NCI-H1436 treated with DMSO at 0.1 percent for 48 hours (cell line): Measurements from ENCODE around the gene TMPRSS5.
"Not testable (repeated sequence)": the region's sequence is repeated elsewhere in the genome, so short reads cannot be mapped to it uniquely, and the experiment has no call there.

Experiments
- DNase-seq: peaks from one replicate; lab custom pipeline; 2025; lab: John Stamatoyannopoulos, UW

Gene TMPRSS5

DNA sequence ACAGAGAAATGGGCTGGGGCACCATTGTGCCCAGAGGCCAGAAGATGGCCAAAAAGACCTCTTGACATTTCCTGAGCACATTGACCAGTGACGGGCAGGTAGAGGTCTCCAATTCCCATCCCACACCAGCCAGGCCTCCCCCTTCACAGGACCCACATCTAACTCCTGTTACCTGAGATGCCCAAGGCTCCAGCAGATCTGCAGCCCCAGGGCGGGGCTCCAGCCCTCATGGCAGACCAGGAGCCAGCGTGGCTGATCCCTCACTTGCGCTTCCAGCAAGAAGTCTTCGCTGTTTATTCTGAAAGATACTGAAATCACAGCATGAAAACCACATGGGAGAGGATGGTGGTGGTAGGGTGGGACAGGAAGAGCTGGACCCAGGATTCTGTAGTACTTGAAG is 9.0 kb downstream of the TMPRSS5 start:
- no peak for DNase-seq

DNA sequence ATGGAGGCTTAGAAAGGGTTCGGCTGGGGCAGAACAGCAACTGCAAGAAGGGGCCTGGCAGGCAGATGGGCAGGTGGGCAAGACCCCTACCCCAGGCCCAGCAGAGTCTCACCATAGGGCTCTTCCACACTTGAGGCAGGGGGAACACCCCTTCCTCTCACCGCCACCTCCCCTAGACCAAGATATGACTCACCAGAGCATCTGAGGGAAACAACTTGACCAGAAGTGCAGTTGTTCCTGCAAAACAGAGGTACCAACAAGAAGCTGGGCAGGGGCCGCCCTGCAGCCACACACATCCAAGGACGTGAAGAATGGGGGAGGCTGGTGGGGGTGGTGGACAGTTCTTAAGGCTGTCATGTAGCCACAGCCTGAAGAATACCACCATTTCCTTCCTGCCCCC is 10.9 kb downstream of the TMPRSS5 start:
- no peak for DNase-seq

DNA sequence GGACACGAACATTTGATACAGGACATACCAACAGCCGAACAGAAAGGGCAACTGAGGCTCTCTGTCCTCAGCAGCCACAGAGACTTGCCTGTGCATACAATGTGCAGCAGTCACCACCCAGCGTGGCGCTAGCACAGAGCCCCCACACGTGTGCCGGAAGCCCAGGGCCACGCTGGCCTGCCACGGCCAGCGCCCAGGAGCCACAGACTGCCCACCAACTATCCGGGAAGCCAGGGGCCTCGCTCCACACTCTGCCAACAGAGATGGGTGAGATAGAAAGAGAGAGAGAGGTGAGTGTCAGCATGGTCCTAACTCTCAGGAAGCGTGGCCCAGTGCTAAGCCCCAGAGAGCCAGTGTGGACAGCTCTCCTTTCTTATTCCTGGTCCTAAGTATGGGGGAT is 11.7 kb downstream of the TMPRSS5 start:
- no peak for DNase-seq

- no peak for DNase-seq
Measured at GRCh38 chr11:113693030-113693429, 13.1 kb downstream of the TMPRSS5 start.

GRCh38 chr11:113690619-113691569 is 15.2 kb downstream of the TMPRSS5 start:
- no peak for DNase-seq

- DNase-seq: no peak
Measured at GRCh38 chr11:113689768-113690618, 16.1 kb downstream of the TMPRSS5 start.

DNA sequence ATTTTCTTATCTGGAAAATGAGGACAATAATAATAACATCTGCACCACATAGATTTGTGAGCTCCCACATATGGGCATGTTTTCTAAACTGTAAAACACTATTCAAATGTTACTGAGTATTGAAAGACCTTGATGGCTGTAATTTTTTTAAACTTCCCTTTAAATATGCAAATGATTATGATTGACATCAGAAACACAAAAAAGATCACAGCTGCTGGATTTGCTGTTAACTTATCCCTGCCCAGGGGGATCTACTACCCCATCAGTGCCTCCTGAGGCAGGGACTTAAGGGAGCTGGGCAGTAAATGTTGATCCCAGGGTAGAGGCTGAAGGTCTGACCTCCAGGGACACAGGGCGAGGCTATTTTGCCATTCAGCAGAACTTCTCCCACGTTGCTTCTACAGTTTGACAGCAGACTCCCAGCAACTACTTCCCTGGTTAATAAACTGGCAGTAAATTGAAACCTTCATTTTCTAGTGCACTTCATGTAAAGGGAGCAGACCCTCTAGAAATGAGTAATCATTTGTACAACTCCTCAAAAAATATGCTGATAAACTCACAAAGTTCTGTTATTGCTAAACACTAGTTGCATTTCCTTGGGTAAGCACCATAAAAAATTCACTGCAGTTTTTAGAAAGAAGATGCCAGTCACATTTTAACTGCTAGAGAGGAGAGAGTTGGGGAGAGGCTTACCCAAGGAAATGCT is 20.3 kb downstream of the TMPRSS5 start:
- DNase-seq: no peak

GRCh38 chr11:113684496-113684895 is 21.6 kb downstream of the TMPRSS5 start:
- no peak for DNase-seq

DNA sequence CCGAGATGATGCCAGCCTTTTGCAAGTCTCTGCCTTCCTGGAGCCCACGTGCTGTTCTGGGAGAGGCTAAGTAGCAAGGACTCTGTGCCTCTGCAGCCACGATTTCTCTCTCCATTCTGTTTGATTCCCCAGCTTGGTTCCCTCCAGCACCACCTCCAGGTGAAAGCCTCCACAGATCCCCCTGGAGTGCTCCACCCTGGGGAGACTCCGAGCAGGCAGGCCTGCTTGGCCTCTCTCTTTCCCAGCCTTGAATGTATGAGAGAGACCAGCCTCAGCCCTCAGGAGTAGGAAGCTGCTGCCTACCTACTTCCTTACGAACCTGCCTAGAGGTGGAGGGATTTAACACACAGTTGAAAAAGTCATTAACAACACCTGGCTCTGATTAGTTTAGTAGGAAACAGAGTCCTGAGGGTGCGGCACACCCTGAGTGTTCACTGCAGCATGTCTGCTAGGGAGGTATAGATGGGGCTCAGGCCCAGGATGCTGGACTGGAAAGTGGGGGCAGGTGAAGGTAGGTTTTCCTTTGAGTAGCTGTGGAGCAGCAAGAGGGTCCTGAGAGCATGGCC is 22.5 kb downstream of the TMPRSS5 start:
- DNase-seq: no peak

GRCh38 chr11:113681711-113682413 is 24.2 kb downstream of the TMPRSS5 start:
- no peak for DNase-seq

- DNase-seq: no peak
Measured at GRCh38 chr11:113681282-113681681, 24.8 kb downstream of the TMPRSS5 start.

GRCh38 chr11:113677685-113678084 is 28.4 kb downstream of the TMPRSS5 start:
- no peak for DNase-seq

- no peak for DNase-seq
Measured at GRCh38 chr11:113675565-113675964, 30.5 kb downstream of the TMPRSS5 start.

DNA sequence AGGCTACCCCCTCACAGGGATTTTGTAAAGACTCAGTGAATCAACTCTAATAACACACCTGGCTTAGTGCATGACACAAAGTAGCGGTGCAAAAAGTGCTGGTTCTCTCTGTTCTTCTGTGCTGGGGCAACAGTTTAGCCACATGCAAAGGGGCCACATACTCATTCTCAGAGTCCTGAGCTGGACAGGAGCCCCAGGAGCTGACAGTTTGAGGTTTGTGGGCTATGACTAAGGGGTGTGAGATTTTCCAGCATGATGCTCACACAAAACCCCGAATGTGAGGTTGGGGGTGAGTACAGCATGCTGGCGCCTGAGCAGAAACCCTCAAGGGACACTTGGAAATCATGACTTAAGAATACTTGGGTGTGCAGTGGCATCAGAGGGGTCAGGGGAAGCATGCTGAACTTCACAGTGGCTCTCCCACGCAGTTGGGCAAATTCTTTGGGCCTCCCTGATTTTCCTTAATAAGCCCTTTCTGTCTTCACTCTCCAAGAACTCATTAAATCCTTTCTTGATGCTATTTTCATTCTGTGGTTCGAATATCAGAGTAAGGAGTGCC is 31.0 kb downstream of the TMPRSS5 start:
- no peak for DNase-seq

DNA sequence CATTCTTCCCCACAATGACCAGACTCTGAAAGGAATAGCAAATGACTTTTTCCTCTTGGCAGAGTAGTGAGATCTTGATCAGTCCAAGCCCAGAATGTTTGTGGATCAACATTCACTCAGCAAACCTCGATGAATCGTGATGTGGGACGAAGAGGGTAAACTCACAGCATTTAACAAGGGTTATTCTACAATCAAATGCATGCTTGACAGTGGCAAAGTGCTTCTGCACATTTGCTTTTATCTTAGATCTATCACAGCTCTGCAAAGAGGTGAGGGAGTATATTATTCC is 31.8 kb downstream of the TMPRSS5 start:
- DNase-seq: no peak

DNA sequence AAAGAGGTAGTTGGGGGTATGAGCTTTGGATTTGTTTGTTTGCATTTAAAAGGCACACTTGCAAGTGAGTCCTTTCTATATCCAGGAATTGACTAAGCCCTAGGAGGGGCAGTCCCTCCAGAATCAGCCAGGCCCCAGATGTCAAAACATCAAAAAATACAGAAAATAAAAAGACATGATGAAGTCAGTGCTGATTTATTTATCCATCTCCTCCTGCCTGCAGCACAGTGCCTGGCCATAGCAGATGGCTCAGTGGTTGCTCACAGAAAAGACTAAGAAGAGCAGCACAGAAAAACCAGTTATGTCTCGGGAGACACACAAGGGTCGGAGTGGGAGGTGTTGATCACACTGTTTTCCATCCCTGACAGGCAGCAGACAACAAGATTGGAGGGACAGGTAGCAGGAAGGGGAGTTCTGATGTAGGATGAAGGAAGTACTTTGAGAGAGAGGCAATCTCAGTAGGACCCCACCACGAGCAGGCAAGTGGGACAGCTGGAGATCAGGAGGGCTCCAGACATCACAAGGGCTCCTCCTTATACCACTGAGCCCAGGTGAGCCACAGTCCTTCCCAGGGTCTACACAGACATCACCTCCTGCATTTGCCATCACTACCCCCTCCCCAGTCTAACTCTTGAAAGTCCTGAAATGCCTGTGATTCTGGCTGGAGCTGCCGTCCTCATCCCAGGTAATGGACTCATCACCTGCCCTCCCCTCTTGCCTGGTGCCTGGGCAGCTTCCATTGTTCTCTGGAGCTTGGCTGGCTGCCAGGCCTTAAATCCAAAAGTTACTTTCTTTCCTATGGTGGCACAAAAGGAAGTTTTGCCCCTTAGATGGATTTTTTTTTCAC is 32.3 kb downstream of the TMPRSS5 start:
- no peak for DNase-seq

- DNase-seq: not testable (repeated sequence)
Measured at GRCh38 chr11:113671914-113672313, 34.2 kb downstream of the TMPRSS5 start.

DNA sequence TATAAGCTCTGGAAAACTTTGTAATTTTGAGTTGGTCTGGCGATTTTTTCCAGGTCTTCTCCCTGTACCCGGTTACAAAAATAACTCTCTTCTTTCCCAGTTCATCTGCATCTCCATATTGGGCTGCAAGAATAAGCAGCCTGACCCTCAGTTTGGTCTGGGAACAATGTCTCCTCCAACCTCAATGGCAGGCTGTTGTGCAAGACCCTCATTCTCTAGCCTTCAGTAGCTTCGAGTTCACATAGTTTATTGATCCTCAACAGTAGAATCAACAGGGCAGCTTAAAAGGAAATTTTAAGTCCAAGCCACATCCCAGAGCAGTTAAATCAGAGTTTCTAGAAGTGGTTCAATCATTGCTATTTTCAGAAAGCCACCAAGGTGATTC is 35.3 kb downstream of the TMPRSS5 start:
- DNase-seq: no peak

GRCh38 chr11:113670149-113670830 is 35.8 kb downstream of the TMPRSS5 start:
- DNase-seq: no peak

DNA sequence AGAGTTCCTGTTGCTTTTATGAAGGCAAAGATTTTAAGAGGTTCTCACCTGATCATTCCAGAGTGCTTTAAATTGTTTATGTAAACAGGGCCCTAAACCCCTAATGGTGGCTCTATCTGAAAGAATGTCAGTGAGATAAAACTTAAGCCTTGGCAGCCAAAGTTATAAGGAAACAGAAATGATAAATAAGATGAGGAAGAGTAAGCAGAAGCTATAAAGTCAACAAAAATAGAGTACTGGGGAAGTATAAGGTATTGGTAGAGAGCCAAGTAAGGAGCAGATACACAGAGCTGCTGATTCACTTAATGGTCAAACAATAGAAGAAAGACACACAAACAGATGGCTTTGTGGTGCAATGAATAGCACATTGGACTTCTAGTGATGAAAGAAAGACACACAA is 37.9 kb downstream of the TMPRSS5 start:
- no peak for DNase-seq
